ENCODE data around the gene SUCLG2.

DNA sequence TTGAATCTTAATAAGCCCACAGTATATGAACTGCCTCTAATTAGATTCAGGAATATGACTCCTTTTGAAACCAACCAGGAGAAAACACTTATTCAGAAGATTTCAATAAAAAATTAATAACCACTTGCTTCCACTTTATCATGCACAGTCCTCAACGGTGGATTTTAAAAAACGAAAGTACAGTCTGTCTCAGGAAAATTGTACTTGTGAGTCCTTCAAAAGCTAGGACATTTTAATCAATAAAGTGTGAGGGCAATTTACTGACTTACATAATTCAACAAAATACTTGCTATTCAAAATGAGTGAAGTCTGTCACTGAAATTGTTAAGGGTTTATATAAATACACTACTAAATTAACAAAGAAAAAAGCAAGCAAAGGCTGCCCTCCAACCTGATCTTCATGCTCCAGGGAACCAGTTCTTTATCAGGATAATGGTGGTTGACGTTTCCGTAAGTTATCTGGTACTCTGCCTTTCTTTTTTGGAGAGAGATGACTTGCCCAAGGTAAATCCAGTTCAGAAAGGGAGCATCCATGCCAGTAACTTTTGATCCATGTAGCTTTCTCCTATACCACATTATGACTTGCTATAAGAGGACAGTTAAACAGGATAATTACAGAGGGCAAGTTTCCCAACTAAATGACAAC, 17.0 kb downstream of the SUCLG2 start:
- TF ChIP-seq, protein P1, sequence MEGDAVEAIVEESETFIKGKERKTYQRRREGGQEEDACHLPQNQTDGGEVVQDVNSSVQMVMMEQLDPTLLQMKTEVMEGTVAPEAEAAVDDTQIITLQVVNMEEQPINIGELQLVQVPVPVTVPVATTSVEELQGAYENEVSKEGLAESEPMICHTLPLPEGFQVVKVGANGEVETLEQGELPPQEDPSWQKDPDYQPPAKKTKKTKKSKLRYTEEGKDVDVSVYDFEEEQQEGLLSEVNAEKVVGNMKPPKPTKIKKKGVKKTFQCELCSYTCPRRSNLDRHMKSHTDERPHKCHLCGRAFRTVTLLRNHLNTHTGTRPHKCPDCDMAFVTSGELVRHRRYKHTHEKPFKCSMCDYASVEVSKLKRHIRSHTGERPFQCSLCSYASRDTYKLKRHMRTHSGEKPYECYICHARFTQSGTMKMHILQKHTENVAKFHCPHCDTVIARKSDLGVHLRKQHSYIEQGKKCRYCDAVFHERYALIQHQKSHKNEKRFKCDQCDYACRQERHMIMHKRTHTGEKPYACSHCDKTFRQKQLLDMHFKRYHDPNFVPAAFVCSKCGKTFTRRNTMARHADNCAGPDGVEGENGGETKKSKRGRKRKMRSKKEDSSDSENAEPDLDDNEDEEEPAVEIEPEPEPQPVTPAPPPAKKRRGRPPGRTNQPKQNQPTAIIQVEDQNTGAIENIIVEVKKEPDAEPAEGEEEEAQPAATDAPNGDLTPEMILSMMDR (conservative IDR thresholded peaks at IDR 0.05 in 1 of 2, IDR thresholded peaks at IDR 0.05 in 1 of 2; ENCODE audit: low read depth in 1 of 2, low read length in 2 of 2) = no peak
- TF ChIP-seq EZH2 (IDR thresholded peaks at IDR 0.05; ENCODE audit: low read length, missing control alignments) = no peak
